Stimulated activated CD4-positive, alpha-beta T cell treated with anti-CD3 and anti-CD28 coated beads, Interleukin-15, amount 100 ng/mL, for 48 hours (primary cell): Measurements from ENCODE around the gene TRERF1.

Experiments used
- DNase-seq, 2 donors: peaks; one replicate each; pipeline ENCODE4 v3.0.0-alpha.2; 2020; ENCODE audit warnings: low read depth in 2 of 2

TRERF1 gene

GRCh38 chr6:42306439-42307140 is 145.1 kb downstream of the TRERF1 start:
- no peak for DNase-seq

DNA sequence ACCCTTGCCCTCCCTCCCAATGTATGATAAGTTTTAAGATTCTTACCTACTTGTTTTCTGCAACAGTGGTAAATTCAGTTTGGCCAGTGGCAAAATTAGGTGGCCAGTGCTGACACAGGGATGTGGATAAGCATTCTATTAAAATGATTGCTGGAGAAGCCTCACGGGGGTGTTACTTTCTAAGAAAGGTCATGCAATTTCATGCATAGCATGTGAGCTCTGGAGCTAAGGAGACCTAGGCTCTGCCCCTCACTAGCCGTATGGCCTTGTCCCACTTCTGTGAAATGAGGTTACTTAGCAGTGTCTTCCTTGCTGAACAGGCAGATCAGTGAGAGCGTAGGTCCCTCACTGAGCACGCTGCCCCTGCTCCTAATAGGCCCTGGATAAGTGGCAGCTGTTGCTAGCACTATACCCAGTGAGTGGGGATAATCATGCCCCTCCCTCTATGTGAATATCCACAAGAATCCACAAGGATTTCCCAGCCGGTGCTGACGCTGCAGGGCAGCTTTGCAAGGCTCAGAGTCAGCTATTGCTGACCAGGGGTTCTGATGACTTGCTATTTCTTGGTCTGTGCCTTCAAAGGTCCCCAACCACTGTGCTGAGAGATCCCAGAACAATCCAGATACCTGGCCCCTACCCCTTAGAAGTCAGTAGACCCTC is 147.5 kb downstream of the TRERF1 start:
- no peak for DNase-seq

DNA sequence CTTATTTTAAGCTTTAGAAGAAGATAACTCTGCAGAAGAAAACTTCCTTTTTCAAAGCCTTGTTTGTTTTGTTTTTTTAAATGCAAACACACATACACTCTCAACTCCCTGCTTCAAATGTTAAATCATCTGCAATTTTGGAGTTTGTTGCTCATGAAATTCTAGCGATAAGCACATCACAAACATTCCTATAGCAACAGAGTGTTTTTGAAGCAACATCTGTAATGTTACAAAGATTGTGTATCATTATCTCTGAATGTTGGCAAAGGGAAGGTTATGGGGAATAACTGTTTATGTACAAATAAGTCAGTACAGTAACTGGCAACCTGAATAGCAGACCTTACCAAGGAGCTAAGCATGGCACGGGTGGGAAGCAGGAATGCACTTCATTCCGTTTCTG is 149.3 kb downstream of the TRERF1 start:
- DNase-seq = no peak

DNA sequence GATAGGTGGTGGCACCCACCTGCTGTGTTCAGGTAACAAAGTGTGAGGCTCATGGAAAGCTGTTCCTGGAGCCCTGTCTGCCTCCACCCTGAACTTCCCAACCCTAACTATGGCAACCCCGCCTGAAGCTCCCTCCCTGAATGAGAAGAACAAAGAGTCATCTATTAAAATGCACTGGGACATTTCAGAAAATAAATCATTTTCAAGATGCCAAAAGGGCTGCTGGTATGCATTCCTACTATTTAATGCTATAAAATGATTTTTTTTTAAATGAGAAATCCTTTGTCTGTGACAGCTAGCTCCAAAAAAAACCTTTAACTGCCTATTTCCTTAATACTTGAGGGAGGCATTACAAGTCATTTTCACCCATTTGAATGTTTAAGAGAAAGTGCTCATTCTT is 149.7 kb downstream of the TRERF1 start:
- no peak for DNase-seq

DNA sequence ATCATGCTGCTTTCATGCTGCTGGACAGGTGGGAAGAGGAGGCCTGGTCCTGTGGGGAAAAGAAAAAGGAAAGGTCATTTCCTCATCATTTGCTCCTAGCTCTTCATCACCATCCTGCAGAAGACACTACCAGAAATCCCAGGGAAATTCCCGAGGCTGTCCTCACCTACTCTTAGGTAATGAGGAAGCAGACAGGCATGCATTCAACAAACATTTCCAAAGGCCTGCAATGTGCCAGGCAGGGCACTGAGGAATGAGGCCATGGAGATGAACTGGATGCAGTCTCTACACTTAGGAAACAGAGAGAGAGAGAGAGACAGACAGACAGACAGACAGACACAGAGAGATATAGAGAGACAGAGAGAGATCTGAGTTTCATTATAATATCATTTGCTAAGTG is 151.0 kb downstream of the TRERF1 start:
- no peak for DNase-seq

- no peak for DNase-seq
These were observed 151.5 kb downstream of the TRERF1 start for GRCh38 chr6:42300185-42300584.

DNA sequence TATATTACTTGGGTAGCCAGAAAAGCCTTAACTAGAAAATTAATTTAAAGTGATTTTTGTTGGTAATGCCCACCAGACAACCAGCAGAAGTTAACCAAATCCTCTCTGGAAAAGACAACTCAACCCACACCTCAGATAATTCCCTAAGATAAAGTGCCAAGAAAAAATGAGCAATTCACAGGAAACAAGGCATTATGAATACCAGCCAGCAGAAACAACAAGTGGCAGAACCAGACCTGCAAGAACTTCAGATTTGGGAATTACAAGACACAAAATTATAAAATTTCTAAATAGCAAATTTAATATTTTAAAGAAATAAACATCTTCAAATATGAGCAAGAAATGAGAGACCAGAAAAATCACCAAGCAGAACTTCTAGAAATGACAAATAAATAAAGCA is 154.1 kb downstream of the TRERF1 start:
- no peak for DNase-seq

DNA sequence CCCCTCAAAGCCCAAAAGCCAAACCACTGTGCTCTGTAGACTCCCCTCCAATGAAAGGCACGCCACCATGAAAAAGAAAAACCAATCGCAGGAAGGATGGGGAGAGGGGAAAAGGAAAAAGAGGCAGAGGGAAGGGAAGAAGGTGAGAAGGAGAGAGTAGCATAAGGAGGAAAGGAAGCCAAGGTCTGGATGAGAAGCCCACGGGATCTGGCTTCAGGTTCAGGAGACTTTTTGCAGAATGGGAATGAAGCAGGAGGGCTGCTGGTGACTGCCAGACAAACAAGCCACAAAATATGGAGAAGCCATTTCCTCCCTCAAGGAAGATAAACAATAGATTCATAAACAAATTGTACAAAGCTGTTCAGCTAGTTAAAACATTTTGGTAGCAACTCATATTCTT is 155.1 kb downstream of the TRERF1 start:
- no peak for DNase-seq

DNA sequence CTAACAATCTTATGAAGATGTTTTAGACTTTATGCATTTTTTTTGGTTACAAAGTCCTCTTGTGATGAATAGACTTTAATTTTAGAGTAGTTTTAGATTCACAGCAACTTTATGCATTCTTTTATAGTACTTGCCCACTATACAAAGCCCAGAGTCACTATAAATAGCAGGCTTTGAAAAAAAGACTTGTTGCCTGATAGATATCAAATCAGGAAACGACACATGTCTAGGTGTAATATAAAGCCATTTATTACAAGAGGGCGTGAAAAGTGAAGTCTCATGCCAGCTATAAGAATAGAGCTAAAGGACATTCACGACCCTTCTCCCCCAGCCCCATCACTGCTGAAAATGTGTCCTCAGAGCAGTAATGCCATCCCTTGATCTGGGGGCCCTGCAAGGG is 156.0 kb downstream of the TRERF1 start:
- DNase-seq = no peak

GRCh38 chr6:42295181-42295580 is 156.5 kb downstream of the TRERF1 start:
- DNase-seq = no peak

GRCh38 chr6:42294759-42295158 is 157.0 kb downstream of the TRERF1 start:
- no peak for DNase-seq

- DNase-seq = no peak
These were observed 158.2 kb downstream of the TRERF1 start for GRCh38 chr6:42293386-42293977.

DNA sequence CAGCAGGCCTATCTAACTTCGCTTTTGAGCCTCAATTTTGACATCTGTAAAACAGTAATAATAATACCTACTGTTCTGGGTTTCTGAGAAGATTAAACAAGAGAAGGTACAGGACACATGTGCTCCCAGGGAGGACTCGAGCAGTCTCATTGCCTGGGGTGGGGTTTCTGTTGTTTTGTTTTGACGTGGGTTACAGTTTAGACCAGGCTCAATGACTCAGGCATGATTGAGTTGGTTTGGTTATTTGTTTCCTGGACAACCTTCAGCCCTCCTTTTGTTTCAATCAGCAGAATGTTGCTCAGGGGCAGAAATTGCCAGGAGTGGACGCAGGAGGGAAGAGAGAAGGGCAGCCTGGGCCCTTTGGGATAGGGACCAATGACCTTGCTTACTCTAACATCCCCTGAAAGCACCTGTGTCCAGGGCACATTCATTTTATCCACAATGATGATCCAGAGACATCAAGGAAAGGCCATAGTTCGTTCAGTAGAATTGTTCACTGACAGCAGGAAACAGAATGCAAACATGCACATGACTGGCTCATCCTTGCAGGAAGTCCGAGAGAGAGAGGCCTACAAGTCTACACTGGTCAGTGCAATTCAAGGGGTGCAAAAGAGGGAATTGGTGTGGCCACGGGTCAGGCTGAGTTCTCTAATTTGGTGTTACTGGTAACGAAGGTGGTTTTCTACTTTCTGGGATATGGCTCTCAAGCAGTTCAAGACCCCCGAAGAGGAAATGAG is 159.6 kb downstream of the TRERF1 start:
- DNase-seq = no peak

DNA sequence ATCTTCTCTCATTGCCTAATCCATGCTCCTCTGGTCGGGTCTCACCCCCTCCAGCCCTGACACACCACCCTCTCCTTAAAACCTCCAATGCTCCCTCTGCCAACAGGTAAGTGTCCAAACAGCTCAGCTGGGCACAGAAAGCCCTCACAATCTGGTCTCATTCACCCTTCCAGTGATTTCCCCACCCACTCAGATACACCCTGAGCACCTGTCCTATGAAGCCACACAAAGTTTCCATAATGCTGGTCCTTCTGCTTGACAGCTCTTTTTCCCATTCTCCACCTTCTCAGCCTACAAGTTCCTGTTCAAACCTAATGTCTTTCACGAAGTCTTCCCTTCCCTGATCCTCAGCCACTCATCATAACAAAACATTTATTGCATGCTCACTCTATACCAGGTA is 164.0 kb downstream of the TRERF1 start:
- no peak for DNase-seq

DNA sequence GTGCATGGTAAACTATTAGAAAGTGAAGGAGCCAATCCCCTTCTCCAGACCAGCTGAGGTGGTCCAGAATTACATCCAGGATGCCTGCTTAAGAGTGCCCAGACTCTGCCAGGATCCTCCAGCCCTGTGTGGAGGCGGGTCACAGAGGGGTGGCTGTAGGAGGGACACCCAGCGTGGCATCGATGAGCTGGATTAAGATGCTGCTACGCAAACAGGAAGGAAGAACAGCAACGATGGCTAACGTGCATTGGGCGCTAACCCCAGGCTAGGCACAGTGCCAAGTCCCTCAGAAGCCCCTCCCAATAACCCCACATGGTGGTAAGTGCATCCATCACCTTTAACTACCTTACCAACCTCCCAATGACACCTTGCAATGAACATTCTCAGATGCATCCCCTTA is 170.2 kb downstream of the TRERF1 start:
- DNase-seq = no peak

GRCh38 chr6:42280966-42281533 is 170.7 kb downstream of the TRERF1 start:
- no peak for DNase-seq

DNA sequence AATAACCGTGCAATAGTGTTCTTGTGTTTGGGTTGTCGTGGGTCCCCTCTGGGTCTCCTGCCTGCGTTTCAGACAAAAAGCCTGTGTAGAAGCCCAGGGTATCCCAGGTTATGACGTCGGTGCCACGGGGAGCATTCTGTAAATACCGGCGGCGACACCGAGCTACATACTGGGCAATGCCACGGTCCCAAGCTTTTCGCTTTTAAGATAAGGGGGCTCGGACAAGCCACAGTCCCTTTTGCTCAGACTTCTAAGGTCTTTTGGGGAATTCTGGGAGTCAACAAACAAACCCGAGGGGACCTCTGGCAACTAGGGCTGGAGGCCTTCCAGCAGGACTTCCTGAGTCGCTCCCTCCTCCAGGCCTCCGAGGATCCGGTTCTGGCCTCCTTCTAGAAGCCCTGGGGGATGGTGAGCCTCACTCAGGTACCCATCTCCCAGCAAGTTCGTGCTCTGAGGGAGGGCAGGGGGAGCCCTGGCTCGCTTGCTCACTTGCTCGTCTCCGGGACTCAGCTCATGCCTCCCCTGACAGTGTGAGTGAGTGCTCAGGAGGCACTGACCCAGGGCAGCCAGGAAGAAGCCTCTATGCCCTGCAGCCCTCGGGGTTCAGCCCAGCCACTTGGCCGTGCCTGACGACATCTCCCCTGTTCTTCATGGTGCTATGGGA is 171.6 kb downstream of the TRERF1 start:
- no peak for DNase-seq

GRCh38 chr6:42279144-42279781 is 172.5 kb downstream of the TRERF1 start:
- DNase-seq = no peak

DNA sequence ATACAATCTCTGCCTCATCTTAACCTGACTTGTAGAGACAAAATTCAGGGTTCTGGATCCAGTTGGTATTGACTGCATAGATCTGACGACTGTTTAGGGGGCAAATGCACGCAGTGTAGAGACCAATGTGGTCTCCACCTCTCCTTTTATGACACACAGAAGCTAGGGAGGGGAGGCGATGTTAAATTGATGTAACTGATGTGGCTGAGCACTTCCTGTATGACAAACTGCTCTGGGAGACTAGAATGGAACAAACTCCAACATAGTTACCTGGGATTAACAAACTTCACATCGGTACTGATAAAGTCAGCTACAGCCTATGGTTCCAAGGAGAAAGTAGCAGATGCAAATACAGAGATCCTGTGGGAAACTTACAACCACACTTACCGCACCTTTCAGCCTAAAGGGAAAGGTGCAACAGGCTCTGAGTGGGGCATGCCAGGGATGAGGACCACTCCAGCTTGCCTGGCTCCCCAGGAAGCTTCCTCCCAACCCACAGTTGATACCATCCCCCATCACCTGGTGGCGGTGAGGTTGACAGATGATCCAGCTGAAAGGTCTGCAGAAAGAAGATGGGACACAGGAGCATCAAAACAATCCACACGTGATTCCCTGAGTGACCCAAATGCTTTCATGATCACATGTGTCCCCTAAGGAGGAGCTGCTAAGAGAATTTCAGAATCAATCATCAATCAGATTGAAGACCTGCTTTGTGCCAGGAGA is 173.4 kb downstream of the TRERF1 start:
- no peak for DNase-seq

- no peak for DNase-seq
These were observed 175.5 kb downstream of the TRERF1 start for GRCh38 chr6:42276034-42276890.
